ENCODE measurements around the gene MGMT.

MGMT gene

GRCh38 chr10:129655007-129655678 is 188.1 kb downstream of the MGMT start:
- DNase-seq (ENCODE audit: low read depth in 2 of 2), result no peak

- no peak for DNase-seq (ENCODE audit: low read depth in 2 of 2)
These were observed 188.6 kb downstream of the MGMT start for GRCh38 chr10:129655679-129656031.

- DNase-seq (ENCODE audit: low read depth in 2 of 2), result no peak
These were observed 189.6 kb downstream of the MGMT start for GRCh38 chr10:129656642-129657041.

GRCh38 chr10:129657297-129658017 is 190.4 kb downstream of the MGMT start:
- DNase-seq (ENCODE audit: low read depth in 2 of 2), result no peak

- no peak for DNase-seq (ENCODE audit: low read depth in 2 of 2)
These were observed 191.5 kb downstream of the MGMT start for GRCh38 chr10:129658376-129659072.

- no peak for DNase-seq (ENCODE audit: low read depth in 2 of 2)
These were observed 192.6 kb downstream of the MGMT start for GRCh38 chr10:129659508-129660268.

GRCh38 chr10:129660569-129660968 is 193.5 kb downstream of the MGMT start:
- no peak for DNase-seq (ENCODE audit: low read depth in 2 of 2)

GRCh38 chr10:129662426-129662825 is 195.4 kb downstream of the MGMT start:
- DNase-seq (ENCODE audit: low read depth in 2 of 2), result no peak

GRCh38 chr10:129670124-129670523 is 203.1 kb downstream of the MGMT start:
- DNase-seq (ENCODE audit: low read depth in 2 of 2), result no peak

- DNase-seq (ENCODE audit: low read depth in 2 of 2), result no peak
These were observed 206.3 kb downstream of the MGMT start for GRCh38 chr10:129673292-129673691.

GRCh38 chr10:129675027-129675769 is 208.2 kb downstream of the MGMT start:
- DNase-seq (ENCODE audit: low read depth in 2 of 2), result no peak

- no peak for DNase-seq (ENCODE audit: low read depth in 2 of 2)
These were observed 209.0 kb downstream of the MGMT start for GRCh38 chr10:129676014-129676413.

GRCh38 chr10:129677377-129677927 is 210.4 kb downstream of the MGMT start:
- DNase-seq (ENCODE audit: low read depth in 2 of 2), result no peak

- DNase-seq (ENCODE audit: low read depth in 2 of 2), result no peak
These were observed 211.1 kb downstream of the MGMT start for GRCh38 chr10:129678186-129678585.

GRCh38 chr10:129679207-129679606 is 212.2 kb downstream of the MGMT start:
- DNase-seq (ENCODE audit: low read depth in 2 of 2), result no peak

GRCh38 chr10:129680661-129681344 is 213.8 kb downstream of the MGMT start:
- DNase-seq (ENCODE audit: low read depth in 2 of 2), result no peak

GRCh38 chr10:129681856-129682255 is 214.8 kb downstream of the MGMT start:
- DNase-seq (ENCODE audit: low read depth in 2 of 2), result no peak

GRCh38 chr10:129683519-129683918 is 216.5 kb downstream of the MGMT start:
- no peak for DNase-seq (ENCODE audit: low read depth in 2 of 2)

GRCh38 chr10:129683920-129684319 is 216.9 kb downstream of the MGMT start:
- DNase-seq (ENCODE audit: low read depth in 2 of 2), result no peak

GRCh38 chr10:129685271-129685670 is 218.2 kb downstream of the MGMT start:
- no peak for DNase-seq (ENCODE audit: low read depth in 2 of 2)

GRCh38 chr10:129689671-129690071 is 222.6 kb downstream of the MGMT start:
- DNase-seq (ENCODE audit: low read depth in 2 of 2), result no peak

Measured in stimulated activated CD4-positive, alpha-beta T cell treated with anti-CD3 and anti-CD28 coated beads, Interleukin-12 subunit alpha, Interleukin-12 subunit beta, amount 100 ng/mL, for 24 hours (primary cell).